HepG2 (cell line): ENCODE data around the gene NELL2. TPM values are rescaled to one million over a fixed set of nuclear protein-coding genes. Genes with fewer than 3 reads are reported as not detected.

Experiments used
- ATAC-seq: fragments of 200-7000 bp; cut with Tn5 transposase; 3 replicates; pipeline ENCODE4 v1.9.1; 2020; ENCODE audit warnings: mild to moderate bottlenecking, moderate library complexity
- BruUV-seq: library from RNA; stranded (reverse); fragments of 400-500 nt; replicated peaks from 2 replicates; lab custom pipeline; 2021; lab: Mats Ljungman, UMichigan
- CTCF ChIA-PET: fragments of 300-600 bp; formaldehyde crosslinking; extraction: SDS; loops from one replicate; lab custom pipeline; 2021; ENCODE audit warnings: low total read pairs, inconsistent platforms, low intra/inter-chr PET ratio; lab: Yijun Ruan, JAX
- POLR2A ChIA-PET: fragments of 350-600 bp; sonication (Branson Sonifier 250); formaldehyde crosslinking; loops from one replicate; lab custom pipeline; 2020; ENCODE audit warnings: antibody characterized with exemption, inconsistent platforms; lab: Yijun Ruan, JAX
- DNase-seq: peaks from one replicate; pipeline ENCODE4 v3.0.0-alpha.2; 2015; ENCODE audit warnings: low spot score
- FAIRE-seq: peaks from 3 replicates; lab custom pipeline; 2011; peaks lifted over from hg19 to GRCh38; lab: Jason Lieb, UNC
- H2AFZ ChIP-seq: one replicate; pipeline ENCODE4 v1.6.1; 2011; ENCODE audit warnings: low read length, inconsistent platforms
- H3K27ac ChIP-seq: fragments of 300-600 bp; 3 replicates; pipeline ENCODE4 v1.8.0; 2011; ENCODE audit warnings: mixed run types, mild to moderate bottlenecking, mixed read lengths, low read length, inconsistent platforms; ENCODE audit not compliant: insufficient read depth; ENCODE audit errors: extremely low read length
- H3K27me3 ChIP-seq, 2 experiments: fragments of 200-600 bp in 1 of 2; 2 replicates in 1 of 2; 3 replicates in 1 of 2; pipeline versions ENCODE4 v1.6.0 to v1.8.0; 2011; ENCODE audit warnings: low read length in 2 of 2, mild to moderate bottlenecking in 2 of 2, moderate library complexity in 2 of 2, inconsistent platforms in 1 of 2; ENCODE audit not compliant: insufficient read depth in 2 of 2, control insufficient read depth in 1 of 2
- H3K36me3 ChIP-seq, 2 experiments: fragments of 200-600 bp in 1 of 2; replicated peaks in 1 of 2; 2 replicates in 1 of 2; 3 replicates in 1 of 2; pipeline versions ENCODE4 v1.5.1 to v1.8.0; 2011; ENCODE audit warnings: low read length in 2 of 2, inconsistent platforms in 1 of 2; ENCODE audit not compliant: insufficient read depth in 2 of 2, control insufficient read depth in 1 of 2
- H3K4me1 ChIP-seq: 2 replicates; pipeline ENCODE4 v1.5.1; 2012; ENCODE audit warnings: low read length, inconsistent platforms; ENCODE audit not compliant: insufficient read depth
- H3K4me2 ChIP-seq: 2 replicates; pipeline ENCODE4 v1.6.0; 2011; ENCODE audit warnings: low read depth, low read length, inconsistent platforms
- H3K4me3 ChIP-seq, 3 experiments: fragments of 200-600 bp in 1 of 3; sonication (generic), shearing (Covaris generic) in 1 of 3; replicated peaks in 1 of 3; 2 replicates each; pipeline ENCODE4 v1.5.1; 2011 to 2016; ENCODE audit warnings: low read length in 3 of 3, inconsistent platforms in 2 of 3, low read depth in 2 of 3, mild to moderate bottlenecking in 2 of 3, control low read depth in 1 of 3, mixed read lengths in 1 of 3; ENCODE audit not compliant: insufficient read depth in 1 of 3
- H3K79me2 ChIP-seq: one replicate; pipeline ENCODE4 v1.6.1; 2011; ENCODE audit warnings: low read length, inconsistent platforms; ENCODE audit not compliant: insufficient read depth
- H3K9ac ChIP-seq: 2 replicates; pipeline ENCODE4 v1.6.0; 2011; ENCODE audit warnings: mild to moderate bottlenecking, low read depth, low read length, inconsistent platforms; ENCODE audit not compliant: insufficient read depth
- H3K9me3 ChIP-seq: 2 replicates; pipeline ENCODE4 v1.5.1; 2012; ENCODE audit warnings: mild to moderate bottlenecking, low read length
- H4K20me1 ChIP-seq: 2 replicates; pipeline ENCODE4 v1.6.0; 2011; ENCODE audit warnings: inconsistent platforms, mild to moderate bottlenecking, low read length, moderate library complexity; ENCODE audit not compliant: insufficient read depth
- ARHGAP35 ChIP-seq: sonication (generic); formaldehyde crosslinking; IDR thresholded peaks from 2 replicates; pipeline ENCODE4 v1.9.0; 2022; ENCODE audit warnings: mild to moderate bottlenecking, inconsistent platforms, moderate library complexity, missing genetic modification reagents, borderline replicate concordance
- BORCS8-MEF2B ChIP-seq: sonication (generic); formaldehyde crosslinking; IDR thresholded peaks from 2 replicates; pipeline ENCODE4 v1.8.0; 2022; ENCODE audit warnings: mild to moderate bottlenecking, missing genetic modification reagents
- CBFB ChIP-seq: sonication (generic); formaldehyde crosslinking; IDR thresholded peaks from 2 replicates; pipeline ENCODE4 v1.4.0; 2020; ENCODE audit warnings: missing genetic modification reagents
- ELF3 ChIP-seq: IDR thresholded peaks from 2 replicates; pipeline ENCODE4 v1.6.1; 2016; ENCODE audit warnings: missing genetic modification reagents, missing compliant biosample characterization
- GABPA ChIP-seq, 2 experiments: IDR thresholded peaks; 2 replicates each; pipeline ENCODE4 v1.6.1; 2011 to 2016; ENCODE audit warnings: low read depth in 2 of 2, low read length in 1 of 2, missing biosample characterization in 1 of 2, missing genetic modification characterization in 1 of 2
- HMGA1 ChIP-seq: sonication (generic); formaldehyde crosslinking; conservative IDR thresholded peaks from 2 replicates; pipeline ENCODE4 v1.4.0; 2020; ENCODE audit warnings: missing genetic modification reagents
- KLF15 ChIP-seq: sonication (generic); formaldehyde crosslinking; IDR thresholded peaks from 2 replicates; pipeline ENCODE4 v1.8.1; 2023; ENCODE audit warnings: borderline replicate concordance, mild to moderate bottlenecking, inconsistent platforms, missing genetic modification reagents, mixed read lengths
- PAXIP1 ChIP-seq: sonication (generic); formaldehyde crosslinking; conservative IDR thresholded peaks from 2 replicates; pipeline ENCODE4 v1.4.0; 2020; ENCODE audit warnings: mild to moderate bottlenecking, missing genetic modification reagents, moderate library complexity
- PRMT3 ChIP-seq: sonication (generic); formaldehyde crosslinking; IDR thresholded peaks from 2 replicates; pipeline ENCODE4 v1.8.1; 2022; ENCODE audit warnings: low read depth, mild to moderate bottlenecking, moderate library complexity, missing genetic modification reagents, borderline replicate concordance
- REL ChIP-seq: sonication (generic); formaldehyde crosslinking; conservative IDR thresholded peaks from 2 replicates; pipeline ENCODE4 v1.8.0; 2022; ENCODE audit warnings: mild to moderate bottlenecking, missing genetic modification reagents, moderate library complexity
- RELA ChIP-seq: sonication (generic); formaldehyde crosslinking; IDR thresholded peaks from 2 replicates; pipeline ENCODE4 v1.4.0; 2020; ENCODE audit warnings: missing genetic modification reagents
- SNAI1 ChIP-seq: sonication (generic); formaldehyde crosslinking; IDR thresholded peaks from 2 replicates; pipeline ENCODE4 v1.5.0; 2020; ENCODE audit warnings: mild to moderate bottlenecking, missing genetic modification reagents, borderline replicate concordance
- ZNF232 ChIP-seq: sonication (generic); formaldehyde crosslinking; IDR thresholded peaks from 2 replicates; pipeline ENCODE4 v1.4.0; 2020; ENCODE audit warnings: missing genetic modification reagents, borderline replicate concordance
- ZNF569 ChIP-seq: sonication (generic); formaldehyde crosslinking; IDR thresholded peaks from 2 replicates; pipeline ENCODE4 v1.5.0; 2020; ENCODE audit warnings: mild to moderate bottlenecking, missing genetic modification reagents, moderate library complexity, borderline replicate concordance
- WGBS: methylation state at CpG from one replicate; pipeline ENCODE4 v1.1.6; 2017; ENCODE audit warnings: low lambda C conversion rate; 5-methylcytosine and 5-hydroxymethylcytosine counted together
- in situ Hi-C: cut with HindIII; loops from 2 replicates; pipeline ENCODE4 v1.10.0; 2017; ENCODE audit warnings: low pct_unique_long_range_greater_than_20kb; ENCODE audit not compliant: extremely low pct_ligation_motif_present
- intact Hi-C: fragments of 100-400 bp; cut with micrococcal nuclease; formaldehyde crosslinking; loops from one replicate; pipeline ENCODE4 v1.10.0; 2022; ENCODE audit not compliant: unreplicated experiment
- polyA plus RNA-seq, 8 experiments: library from polyadenylated mRNA; depleted of rRNA in 3 of 8; stranded (reverse) in 7 of 8; unstranded in 1 of 8; fragments of >200 nt; fragmentation: Illumina TruSeq in 4 of 8; extraction: Trizol in 4 of 8; gene quantifications; 2 replicates each; pipeline versions ENCODE4 v1.2.1 to v1.2.3, GENCODE V29; 2011 to 2016; ENCODE audit warnings: low read depth in 4 of 8, missing spikeins in 1 of 8, mixed read lengths in 1 of 8; ENCODE audit not compliant: insufficient read depth in 1 of 8
- total RNA-seq, 5 experiments: library from RNA; depleted of rRNA; stranded (reverse); fragments of >200 nt; fragmentation: Illumina TruSeq; extraction: Trizol; gene quantifications; 2 replicates each; pipeline ENCODE4 v1.2.3, GENCODE V29; 2016; ENCODE audit warnings: low read depth in 1 of 5

The NELL2 gene
- total and polyA plus RNA-seq, 2 of the 13 experiments (the other 11 are each of a cell fraction or from before 2014, with no cell fraction given): 0.11 TPM; not detected in 1

GRCh38 chr12:44546060-44546459 is 330.1 kb downstream of the NELL2 start:
- Histone ChIP-seq H3K4me2 (no peak overlapping the region), H2AFZ (no peak overlapping the region), H3K79me2 (no peaks in the 10 kb centered on the region), H3K4me3 (no peak overlapping the region), H3K27ac (no peak overlapping the region)
- CTCF ChIA-PET: no interaction called here
- BruUV-seq: no TSS peak
- POLR2A ChIA-PET: no interaction called here
- intact Hi-C loops: no loop called here
- TF ChIP-seq CBFB (CRISPR knock-in tag): no peak
- no peak for TF ChIP-seq ARHGAP35 (CRISPR knock-in tag)
- no peak for TF ChIP-seq PRMT3 (CRISPR knock-in tag)
- no peak for TF ChIP-seq SNAI1 (CRISPR knock-in tag)
- TF ChIP-seq ELF3 (CRISPR knock-in tag): no peak
- no peak for TF ChIP-seq GABPA (IDR thresholded peaks at IDR 0.05; ENCODE audit: low read depth, low read length)
- TF ChIP-seq GABPA (CRISPR knock-in tag; IDR thresholded peaks at IDR 0.05; ENCODE audit: low read depth): no peak
- TF ChIP-seq KLF15: no peak
- no peak for TF ChIP-seq REL (CRISPR knock-in tag)
- TF ChIP-seq ZNF569 (CRISPR knock-in tag): no peak
- TF ChIP-seq ZNF232 (CRISPR knock-in tag): no peak
- TF ChIP-seq HMGA1 (CRISPR knock-in tag): no peak
- no peak for TF ChIP-seq RELA (CRISPR knock-in tag)
- no peak for TF ChIP-seq PAXIP1 (CRISPR knock-in tag)
- no peak for TF ChIP-seq BORCS8-MEF2B (CRISPR knock-in tag)
- TF ChIP-seq, all 625 proteins: peak for 0
- Histone ChIP-seq H3K27me3 (no peaks in the 10 kb centered on the region), H4K20me1 (no peaks in the 10 kb centered on the region), H3K4me1 (no peaks in the 10 kb centered on the region), H3K9me3 (no peaks in the 10 kb centered on the region), H3K36me3 (no peaks in the 10 kb centered on the region), H3K9ac (no peak overlapping the region)
- ATAC-seq (no peak), FAIRE-seq (no peak), DNase-seq (no peak)
- 0% methylated on average over 1 of the region's 1 CpG for WGBS
- in situ Hi-C loops: no loop called here
